HG02763 (cell line): ENCODE measurements around the gene FTCD.

Source experiments
- ATAC-seq: cut with Tn5 transposase; IDR thresholded peaks from one replicate; pipeline ENCODE4 v1.9.1; 2021; ENCODE audit warnings: mild to moderate bottlenecking, moderate library complexity; ENCODE audit not compliant: unreplicated experiment

Gene FTCD

GRCh38 chr21:46124926-46125845 lies 30.2 kb downstream of the FTCD start:
- ATAC-seq = no peak

- ATAC-seq = no peak
Observed at GRCh38 chr21:46124083-46124925, 31.1 kb downstream of the FTCD start.

GRCh38 chr21:46122758-46123683 lies 32.4 kb downstream of the FTCD start:
- ATAC-seq = no peak

- no peak for ATAC-seq
Observed at GRCh38 chr21:46122237-46122671, 33.1 kb downstream of the FTCD start.

GRCh38 chr21:46121286-46122221 lies 33.8 kb downstream of the FTCD start:
- no peak for ATAC-seq

GRCh38 chr21:46120301-46121285 lies 34.8 kb downstream of the FTCD start:
- no peak for ATAC-seq

DNA sequence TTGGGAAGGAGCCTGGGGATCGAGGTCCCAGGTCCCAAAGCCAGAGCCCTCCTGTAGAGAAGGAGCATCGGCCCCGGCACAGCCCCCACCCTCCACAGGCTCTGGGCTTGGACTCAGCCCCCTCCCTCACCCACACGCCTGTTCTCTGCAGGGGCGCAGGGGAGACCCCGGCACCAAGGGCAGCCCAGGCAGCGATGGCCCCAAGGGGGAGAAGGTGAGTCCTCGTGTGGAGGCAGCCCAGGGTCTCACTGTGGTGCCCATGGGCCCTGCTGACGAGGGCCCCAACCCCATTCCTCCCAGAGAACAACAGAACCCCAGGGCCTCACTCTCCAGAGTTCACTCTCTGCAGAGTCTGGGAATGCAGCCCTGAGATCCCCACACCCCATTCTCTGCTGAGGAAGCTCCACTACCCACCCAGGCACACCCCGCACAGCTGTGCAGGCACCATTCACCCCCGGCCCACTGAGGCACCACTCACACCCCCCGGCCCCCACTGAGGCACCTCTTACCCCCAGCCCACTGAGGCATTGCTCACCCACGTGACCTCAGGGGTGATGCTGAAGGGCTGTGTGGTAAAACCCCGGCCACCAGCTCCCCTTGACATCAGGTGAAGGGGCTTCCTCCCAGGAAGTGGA lies 35.6 kb downstream of the FTCD start:
- ATAC-seq = no peak

DNA sequence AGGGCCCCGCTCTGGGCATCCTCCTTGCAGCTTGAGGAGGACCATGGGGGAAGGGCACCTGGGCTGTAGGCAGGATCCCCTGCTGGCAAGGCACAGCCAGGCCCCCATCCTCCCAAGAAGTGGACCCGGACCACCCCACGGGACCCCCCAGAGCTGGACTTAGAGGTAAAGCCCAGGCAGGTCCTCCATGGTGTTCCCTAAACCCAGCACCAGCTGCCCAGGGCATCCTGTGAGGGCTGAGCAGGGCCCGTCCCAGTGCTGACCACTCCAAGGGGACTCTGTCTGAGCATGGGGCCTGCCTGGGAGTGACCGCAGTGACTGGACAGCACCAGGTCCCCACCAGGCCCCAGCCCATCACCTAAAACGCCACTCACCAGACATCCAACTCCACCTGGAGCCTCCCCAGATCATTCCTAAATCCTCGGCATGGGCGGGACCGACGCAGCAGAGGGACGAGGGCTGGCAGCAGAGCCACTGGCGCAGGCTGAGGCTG lies 36.2 kb downstream of the FTCD start:
- ATAC-seq = no peak

DNA sequence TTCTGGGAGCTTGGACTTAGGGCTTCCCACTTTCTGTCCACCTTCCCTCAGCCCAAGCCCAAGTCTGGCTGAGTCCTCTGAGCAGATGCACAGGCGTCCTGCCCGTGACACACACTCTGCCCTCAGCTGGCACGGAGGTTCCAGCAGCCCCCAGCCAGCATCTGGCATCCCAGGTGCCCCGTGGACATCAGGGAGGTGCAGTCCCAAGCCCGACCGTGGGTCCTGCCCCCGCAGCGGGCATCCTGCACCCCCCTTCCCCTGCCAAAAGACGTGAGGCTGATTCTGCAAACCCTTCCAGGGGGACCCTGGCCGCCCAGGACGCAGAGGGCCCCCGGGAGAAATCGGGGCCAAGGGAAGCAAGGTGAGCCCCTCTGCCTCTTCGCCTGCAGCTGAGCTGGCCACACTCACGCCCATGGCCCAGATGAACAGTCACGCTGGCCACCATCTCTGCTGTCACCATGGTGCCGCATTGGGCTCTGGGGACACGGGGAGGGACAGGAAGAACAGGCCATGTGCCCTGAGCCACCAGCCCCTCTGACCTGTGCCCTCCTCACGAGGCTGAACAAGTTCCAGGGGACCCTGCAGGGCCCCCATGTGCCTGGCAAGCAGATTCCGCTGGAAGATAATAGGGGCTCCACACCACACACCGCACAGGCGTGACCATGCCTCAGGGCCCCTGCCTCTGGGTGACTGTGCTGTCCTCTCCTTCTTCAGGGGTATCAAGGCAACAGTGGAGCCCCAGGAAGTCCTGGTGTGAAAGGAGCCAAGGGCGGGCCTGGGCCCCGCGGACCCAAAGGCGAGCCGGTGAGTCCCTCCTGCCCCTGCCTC lies 36.8 kb downstream of the FTCD start:
- no peak for ATAC-seq

- ATAC-seq = no peak
Observed at GRCh38 chr21:46117586-46118315, 37.6 kb downstream of the FTCD start.

DNA sequence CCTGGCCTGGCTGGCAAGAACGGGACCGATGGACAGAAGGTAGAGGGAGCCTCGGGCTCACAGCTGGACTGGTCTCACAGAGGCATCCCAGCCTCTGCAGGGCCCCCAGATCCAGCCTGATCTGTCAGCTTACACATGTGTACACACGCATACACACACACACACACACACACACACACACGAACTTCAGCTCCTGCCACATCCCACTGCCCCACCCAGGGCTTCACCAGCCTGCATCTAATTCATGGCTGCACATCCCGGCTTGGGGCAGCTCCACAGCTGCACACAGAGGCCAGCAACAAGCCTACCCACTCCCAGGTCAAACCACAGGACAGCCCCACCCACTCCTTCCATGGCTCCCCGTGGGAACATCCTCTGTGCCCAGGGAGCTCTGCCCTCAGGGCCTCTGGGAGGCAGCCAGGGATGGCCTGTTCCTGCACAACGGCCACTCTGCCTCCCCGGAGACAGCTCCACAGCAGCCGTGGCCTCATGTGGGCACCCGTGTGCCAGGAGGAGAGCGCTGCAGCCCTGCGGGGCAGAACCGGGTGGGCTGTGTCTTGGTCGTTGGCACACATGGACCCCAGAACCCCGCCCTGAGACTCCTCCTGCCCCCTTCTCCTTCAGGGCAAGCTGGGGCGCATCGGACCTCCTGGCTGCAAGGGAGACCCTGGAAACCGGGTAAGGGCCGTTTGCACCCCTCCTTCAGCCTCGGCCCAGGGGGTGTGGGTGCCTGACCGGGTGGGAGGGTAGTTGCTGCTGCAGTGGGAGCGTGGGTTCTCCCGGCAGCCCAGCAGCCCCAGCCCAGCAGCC lies 38.4 kb downstream of the FTCD start:
- ATAC-seq = no peak

- no peak for ATAC-seq
Observed at GRCh38 chr21:46116189-46116775, 39.1 kb downstream of the FTCD start.

GRCh38 chr21:46115441-46116188 lies 39.8 kb downstream of the FTCD start:
- no peak for ATAC-seq

- ATAC-seq = no peak
Observed at GRCh38 chr21:46114963-46115362, 40.4 kb downstream of the FTCD start.
